Measurements from ENCODE around the gene ZNF200.
"Not testable (repeated sequence)": the region's sequence is repeated elsewhere in the genome, so short reads cannot be mapped to it uniquely, and the experiment has no call there.

ZNF200 gene, protein sequence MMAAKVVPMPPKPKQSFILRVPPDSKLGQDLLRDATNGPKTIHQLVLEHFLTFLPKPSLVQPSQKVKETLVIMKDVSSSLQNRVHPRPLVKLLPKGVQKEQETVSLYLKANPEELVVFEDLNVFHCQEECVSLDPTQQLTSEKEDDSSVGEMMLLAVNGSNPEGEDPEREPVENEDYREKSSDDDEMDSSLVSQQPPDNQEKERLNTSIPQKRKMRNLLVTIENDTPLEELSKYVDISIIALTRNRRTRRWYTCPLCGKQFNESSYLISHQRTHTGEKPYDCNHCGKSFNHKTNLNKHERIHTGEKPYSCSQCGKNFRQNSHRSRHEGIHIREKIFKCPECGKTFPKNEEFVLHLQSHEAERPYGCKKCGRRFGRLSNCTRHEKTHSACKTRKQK

DNA sequence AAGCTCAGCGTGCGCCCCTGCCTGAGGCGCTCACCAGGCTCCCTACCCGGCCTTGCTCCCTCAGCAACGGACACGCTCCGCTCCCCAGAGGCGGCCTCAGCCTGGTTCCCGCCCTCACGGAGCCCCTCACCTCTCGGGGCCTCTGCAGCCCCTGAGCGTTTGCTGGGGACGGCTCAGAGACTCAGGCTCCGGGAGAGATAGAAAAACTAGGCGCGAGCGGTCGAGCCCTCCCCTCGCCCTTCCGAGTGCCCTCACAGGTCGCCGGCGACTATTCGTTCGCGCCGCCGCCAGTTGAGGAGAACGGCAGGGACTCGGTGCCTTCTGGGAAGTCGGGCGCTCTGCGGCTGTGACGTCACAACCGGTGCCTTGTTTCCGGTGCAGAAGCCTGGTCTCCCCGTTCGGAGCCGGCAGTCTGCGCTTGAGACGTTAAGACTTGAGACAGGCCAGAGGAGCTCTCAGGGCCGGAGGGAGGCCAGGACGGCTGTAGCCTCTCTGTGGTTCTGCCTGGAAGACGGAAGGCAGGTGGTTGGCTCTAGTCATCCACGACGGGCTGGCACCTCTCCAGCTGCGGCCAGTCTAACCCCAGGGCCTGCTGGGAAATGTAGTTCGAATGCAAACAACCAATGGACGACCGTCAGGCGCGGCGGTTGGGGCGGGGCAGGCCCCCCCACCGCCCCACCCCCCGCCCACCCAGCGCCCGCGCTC is at the start of gene ZNF200:
Gene ZNF200, minus strand, starts transcription at position 302 of the 705 bp plus-strand sequence. CDS start 1,403 bp downstream, outside the sequence.
- peak; percentile 65 for DNase-seq (ENCODE audit: low read depth)

GRCh38 chr16:3283543-3284447 is 48.8 kb upstream of the ZNF200 start:
- DNase-seq (ENCODE audit: low read depth) = no peak

- DNase-seq (ENCODE audit: low read depth) = peak; percentile 90
Observed at GRCh38 chr16:3282730-3283542, 48.0 kb upstream of the ZNF200 start, which contains the start of gene ZNF263. TSS of gene ZNF263 (plus strand) at chr16:3283491. CDS start at chr16:3283819, 328 bp downstream.

- no peak for DNase-seq (ENCODE audit: low read depth)
Observed at GRCh38 chr16:3282103-3282729, 47.3 kb upstream of the ZNF200 start.

DNA sequence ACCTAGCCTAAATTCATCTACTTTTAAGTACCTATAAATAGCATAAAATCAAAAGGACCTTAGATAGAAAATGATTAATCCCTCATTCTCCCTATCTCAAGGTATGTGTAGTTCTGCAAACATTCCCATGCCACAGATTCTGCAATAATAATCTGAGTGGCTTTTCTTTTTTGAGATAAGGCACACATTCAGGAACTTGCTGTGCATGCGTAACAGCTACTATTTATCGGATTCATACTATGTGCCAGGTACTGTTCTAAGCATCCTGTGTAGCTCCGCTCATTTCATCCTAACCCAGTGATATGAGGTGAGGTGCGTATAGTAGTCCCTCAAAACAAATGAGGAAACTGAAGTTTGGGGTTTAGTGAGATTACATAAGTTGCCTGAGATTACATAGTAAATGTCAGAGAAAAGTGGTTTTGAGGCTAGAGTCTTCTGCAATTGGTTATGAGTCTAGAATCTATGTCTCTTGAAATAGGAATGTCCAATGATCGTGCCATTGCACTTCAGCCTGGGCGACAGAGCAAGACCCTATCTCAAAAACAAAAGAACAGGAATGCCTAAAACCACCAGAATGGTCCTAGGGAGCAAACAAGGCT is 46.4 kb upstream of the ZNF200 start:
- no peak for DNase-seq (ENCODE audit: low read depth)

GRCh38 chr16:3276679-3277078 is 41.7 kb upstream of the ZNF200 start:
- no peak for DNase-seq (ENCODE audit: low read depth)

DNA sequence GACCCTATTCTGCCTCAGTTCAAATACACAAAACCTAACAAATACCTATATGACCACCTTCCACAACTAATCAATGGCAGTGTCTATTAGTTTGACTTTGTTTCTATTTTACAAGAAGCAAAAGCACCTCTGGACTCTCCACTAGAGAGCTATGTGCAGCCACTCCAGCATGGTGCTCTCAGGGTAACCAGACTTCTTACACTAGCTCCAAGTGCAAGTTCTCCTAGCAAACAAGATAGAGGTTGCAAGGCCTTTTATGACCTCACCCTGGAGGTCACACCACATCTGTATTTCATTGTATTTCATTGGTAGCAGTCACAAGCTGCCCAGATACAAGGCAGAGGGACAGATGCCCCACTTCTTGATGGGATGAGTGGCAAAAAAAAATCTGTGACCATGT is 40.0 kb upstream of the ZNF200 start:
- DNase-seq (ENCODE audit: low read depth) = no peak

- no peak for DNase-seq (ENCODE audit: low read depth)
Observed at GRCh38 chr16:3274490-3274889, 39.5 kb upstream of the ZNF200 start.

DNA sequence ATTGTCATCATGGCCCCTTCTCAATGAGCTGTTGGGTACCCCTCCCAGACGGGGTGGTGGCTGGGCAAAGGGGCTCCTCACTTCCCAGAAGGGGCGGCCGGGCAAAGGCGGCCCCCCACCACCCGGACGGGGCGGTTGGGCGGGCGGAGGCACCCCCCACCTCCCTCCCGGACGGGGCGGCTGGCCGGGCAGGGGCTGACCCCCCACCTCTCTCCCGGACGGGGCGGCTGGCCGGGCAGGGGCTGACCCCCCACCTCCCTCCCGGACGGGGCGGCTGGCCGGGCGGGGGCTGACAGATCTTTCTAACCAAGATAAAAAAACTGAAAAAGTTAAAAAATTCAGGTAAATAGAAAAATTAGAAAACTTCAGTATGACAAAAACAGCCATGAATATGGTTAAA is 36.3 kb upstream of the ZNF200 start:
- DNase-seq (ENCODE audit: low read depth) = not testable (repeated sequence)

- not testable (repeated sequence) for DNase-seq (ENCODE audit: low read depth)
Observed at GRCh38 chr16:3270718-3271117, 35.8 kb upstream of the ZNF200 start.

- no peak for DNase-seq (ENCODE audit: low read depth)
Observed at GRCh38 chr16:3268294-3268693, 33.3 kb upstream of the ZNF200 start.

DNA sequence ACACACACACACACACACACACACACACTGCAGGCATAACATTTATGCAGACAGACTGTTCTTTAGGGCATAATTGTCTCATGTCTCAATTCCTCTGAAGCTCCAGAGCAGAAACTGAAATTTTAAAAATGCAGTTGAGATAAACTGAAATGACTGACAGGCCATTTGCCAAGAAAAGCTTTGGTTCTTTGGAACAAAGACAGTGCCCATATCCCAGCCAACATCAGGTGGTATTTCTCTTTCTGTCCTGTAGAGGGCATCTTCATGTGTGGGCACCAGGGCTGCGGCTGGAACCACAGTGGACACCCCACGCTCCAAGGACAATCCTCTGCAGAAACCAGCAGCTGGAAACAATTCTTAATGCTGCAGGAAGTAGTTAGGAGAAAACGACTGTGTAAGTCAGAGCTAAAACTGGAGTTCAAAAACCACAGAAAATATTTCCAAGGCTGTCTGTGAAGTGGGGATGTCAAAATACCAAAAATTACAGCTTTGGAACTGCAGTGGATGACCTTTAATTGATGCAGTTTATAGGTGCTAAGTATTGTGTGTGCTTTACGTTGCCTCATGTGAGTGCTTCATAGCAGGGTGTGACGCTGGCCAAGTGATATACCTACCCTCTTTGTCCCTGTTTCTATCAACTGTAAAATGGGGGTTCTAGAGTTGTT is 32.0 kb upstream of the ZNF200 start:
- no peak for DNase-seq (ENCODE audit: low read depth)

DNA sequence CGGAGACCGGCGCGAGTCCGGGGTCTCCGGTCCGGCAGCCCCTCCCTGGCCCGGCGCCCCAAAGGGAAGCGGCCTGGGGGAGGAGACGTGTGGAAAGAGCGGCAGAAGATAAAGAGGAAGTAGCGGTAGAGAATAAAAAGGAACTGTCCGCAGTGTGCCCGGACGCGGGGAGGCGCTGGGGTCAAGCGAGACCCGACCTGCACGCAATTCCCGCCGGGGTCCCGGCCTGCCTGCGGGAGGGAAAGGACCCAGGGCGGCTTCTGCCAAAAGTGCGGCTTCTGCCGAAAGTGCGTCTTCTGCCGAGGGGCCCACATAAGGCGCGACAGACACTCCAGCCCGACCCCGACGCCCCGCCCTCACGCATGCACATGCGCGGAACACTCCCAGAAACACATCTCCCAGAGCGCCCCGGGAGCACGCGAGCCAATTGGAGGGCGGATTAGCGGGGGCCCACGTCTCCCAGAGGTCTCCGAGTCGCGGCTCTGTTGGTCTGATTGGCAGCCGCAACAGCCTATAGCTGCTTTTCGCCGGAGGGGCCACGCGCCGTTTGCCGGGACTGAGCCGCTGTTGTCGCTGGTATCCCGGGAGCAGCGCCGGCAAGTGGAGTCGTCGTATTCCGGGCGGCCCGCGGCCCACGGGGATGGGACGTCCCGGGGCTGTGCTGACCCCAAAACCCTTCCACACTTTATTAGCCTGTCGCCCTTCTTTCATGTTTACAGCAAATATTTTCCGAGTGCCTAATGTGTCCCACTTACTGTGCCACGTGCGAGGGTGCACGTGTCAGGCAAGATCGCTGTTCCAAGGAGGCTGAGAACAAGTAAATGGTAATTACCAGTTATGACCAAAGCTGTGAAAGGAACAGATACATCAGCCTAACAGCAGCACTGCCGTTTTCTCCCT is 29.4 kb upstream of the ZNF200 start:
- peak; percentile 87 for DNase-seq (ENCODE audit: low read depth)

GRCh38 chr16:3262517-3262916 is 27.6 kb upstream of the ZNF200 start:
- DNase-seq (ENCODE audit: low read depth) = no peak

DNA sequence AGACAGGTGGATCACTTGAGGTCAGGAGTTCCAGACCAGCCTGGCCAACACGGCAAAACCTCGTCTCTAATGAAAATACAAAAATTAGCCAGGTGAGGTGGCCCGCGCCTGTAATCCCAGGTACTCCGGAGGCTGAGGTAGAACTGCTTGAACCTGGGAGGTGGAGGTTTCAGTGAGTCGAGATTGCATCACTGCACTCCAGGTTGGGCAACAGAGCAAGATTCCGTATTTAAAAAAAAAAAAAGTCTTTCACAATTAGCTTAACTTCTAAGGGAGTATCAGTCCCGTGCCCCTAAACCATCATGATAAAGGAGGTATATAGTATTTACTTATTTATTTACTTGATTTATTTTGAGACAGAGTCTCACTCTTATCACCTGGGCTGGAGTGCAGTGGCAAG is 24.9 kb upstream of the ZNF200 start:
- DNase-seq (ENCODE audit: low read depth) = no peak

DNA sequence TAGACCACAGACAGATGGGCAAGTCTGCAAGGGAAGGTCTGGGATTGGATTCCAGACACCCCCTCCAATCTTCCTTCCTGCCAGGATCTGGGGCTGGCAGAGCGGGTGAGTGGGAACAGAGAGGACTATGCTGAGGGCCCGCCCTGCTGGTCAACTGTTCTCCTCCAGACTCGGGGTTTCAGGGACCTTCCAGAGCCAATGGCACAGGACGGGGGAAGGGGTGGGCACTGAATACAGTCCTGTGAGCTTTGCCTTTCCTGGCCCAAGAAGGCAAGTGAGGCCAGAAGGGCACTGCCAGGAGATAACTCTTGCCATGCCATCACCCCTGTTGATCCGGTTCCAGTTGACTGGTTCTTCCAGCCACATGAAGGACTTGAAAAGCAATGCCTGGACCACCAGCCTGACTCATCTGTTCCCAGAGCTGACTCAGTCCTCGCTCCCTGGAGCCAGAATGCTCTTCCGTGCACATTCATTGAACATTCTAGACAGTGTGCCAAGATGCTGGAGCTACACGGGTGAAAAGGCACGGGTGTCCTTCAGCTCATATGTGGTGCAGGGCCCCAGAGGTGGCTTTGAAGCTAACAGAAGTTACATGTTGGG is 22.0 kb upstream of the ZNF200 start:
- no peak for DNase-seq (ENCODE audit: low read depth)

- no peak for DNase-seq (ENCODE audit: low read depth)
Observed at GRCh38 chr16:3256146-3256865, 21.3 kb upstream of the ZNF200 start, which contains the start of gene MEFV. TSS of gene MEFV (minus strand) at chr16:3256633. CDS start at chr16:3256587, 46 bp downstream.

GRCh38 chr16:3254309-3254708 is 19.4 kb upstream of the ZNF200 start:
- DNase-seq (ENCODE audit: low read depth) = no peak

Measured in non-pigmented ciliary epithelial cell (primary cell).